WERI-Rb-1 (cell line): ENCODE results near the gene NINJ2.
A peak's percentile ranks its signal among the peaks of the same experiment; 100 is the strongest.

Source experiments
- DNase-seq: peaks from one replicate; pipeline ENCODE4 v3.0.0-alpha.2; 2020
- H3K27ac ChIP-seq: fragments of 250-450 bp; sonication (Bioruptor Pico); 2 replicates; pipeline ENCODE4 v1.5.1; 2020; ENCODE audit warnings: mild to moderate bottlenecking, moderate library complexity
- H3K27me3 ChIP-seq: fragments of 250-450 bp; sonication (Bioruptor Pico); 2 replicates; pipeline ENCODE4 v1.5.1; 2021; ENCODE audit warnings: mild to moderate bottlenecking, low read depth, moderate library complexity; ENCODE audit not compliant: insufficient read depth, severe bottlenecking
- H3K36me3 ChIP-seq: fragments of 250-450 bp; sonication (Bioruptor Pico); 2 replicates; pipeline ENCODE4 v1.5.1; 2020; ENCODE audit warnings: mild to moderate bottlenecking, moderate library complexity
- H3K4me3 ChIP-seq: 2 replicates; pipeline ENCODE4 v1.5.1; 2011; ENCODE audit warnings: low read depth, mild to moderate bottlenecking, control low read depth, low read length
- H3K9me3 ChIP-seq: fragments of 250-450 bp; sonication (Bioruptor Pico); 2 replicates; pipeline ENCODE4 v1.5.1; 2021; ENCODE audit warnings: mild to moderate bottlenecking, moderate library complexity; ENCODE audit not compliant: severe bottlenecking
- CTCF ChIP-seq: IDR thresholded peaks from 2 replicates; pipeline ENCODE4 v1.5.1; 2011; ENCODE audit warnings: low read depth, mild to moderate bottlenecking, control low read depth, inconsistent platforms, low read length

Gene NINJ2

GRCh38 chr12:545835-546234 is 117.4 kb downstream of the NINJ2 start:
- Histone ChIP-seq H3K36me3 (no peaks in the 10 kb centered on the region; the same call in 1 of the 2 replicates), H3K27me3 (no peaks in the 10 kb centered on the region), H3K4me3 (no peak overlapping the region), H3K27ac (no peak overlapping the region), H3K9me3 (no peaks in the 10 kb centered on the region)
- no peak for DNase-seq
- no peak for TF ChIP-seq CTCF

DNA sequence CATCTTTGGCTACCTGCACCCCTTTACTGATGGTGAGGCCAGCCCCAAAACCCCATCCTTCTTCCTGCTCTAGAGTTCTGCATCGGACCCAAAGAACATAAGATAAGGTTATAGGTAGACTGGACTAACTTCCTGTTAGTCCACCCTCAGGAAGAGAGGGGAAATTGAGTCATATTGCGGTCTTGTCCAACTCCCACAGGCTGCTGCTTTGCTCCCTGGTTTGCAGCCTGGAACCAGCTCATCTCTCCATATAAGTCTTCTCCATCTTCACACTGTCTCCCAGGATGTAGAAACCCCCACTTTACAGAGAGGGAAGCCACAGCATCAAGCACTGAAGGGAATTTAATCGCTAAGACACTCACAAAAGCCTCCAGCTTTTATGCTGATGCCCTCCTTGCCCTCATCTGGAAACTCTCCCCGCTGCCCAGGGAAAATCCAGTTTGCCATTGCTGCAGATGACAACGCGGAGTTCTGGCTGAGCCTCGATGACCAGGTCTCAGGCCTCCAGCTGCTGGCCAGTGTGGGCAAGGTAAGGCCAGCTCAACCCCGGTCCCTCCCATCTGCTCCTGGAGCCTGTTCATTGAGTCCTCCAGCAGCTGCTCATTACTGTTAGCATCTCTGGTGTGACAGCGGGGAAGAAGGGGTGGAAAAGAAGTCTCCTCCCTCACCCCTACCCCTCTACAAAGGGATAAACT is 118.2 kb downstream of the NINJ2 start:
- no peak overlapping the region for H3K27ac ChIP-seq
- no peak for TF ChIP-seq CTCF
- H3K9me3 ChIP-seq: no peaks in the 10 kb centered on the region
- no peak for DNase-seq
- no peak overlapping the region for H3K4me3 ChIP-seq
- H3K36me3 ChIP-seq: no peaks in the 10 kb centered on the region; the same call in 1 of the 2 replicates
- no peaks in the 10 kb centered on the region for H3K27me3 ChIP-seq

GRCh38 chr12:544142-544541 is 119.1 kb downstream of the NINJ2 start:
- DNase-seq: no peak

GRCh38 chr12:543114-543451 is 120.2 kb downstream of the NINJ2 start:
- H3K4me3 ChIP-seq: no peak overlapping the region
- DNase-seq: no peak
- H3K27ac ChIP-seq: peak overlapping the region; percentile 54; the same call in 1 of the 2 replicates
- H3K27me3 ChIP-seq: no peaks in the 10 kb centered on the region
- H3K9me3 ChIP-seq: no peaks in the 10 kb centered on the region
- TF ChIP-seq CTCF: no peak
- H3K36me3 ChIP-seq: no peaks in the 10 kb centered on the region

More at GRCh38 chr12:544142-544541, 119.1 kb downstream of the NINJ2 start:
- Histone ChIP-seq H3K27ac (no peak overlapping the region), H3K4me3 (no peak overlapping the region), H3K9me3 (no peaks in the 10 kb centered on the region), H3K27me3 (no peaks in the 10 kb centered on the region), H3K36me3 (no peaks in the 10 kb centered on the region)
- TF ChIP-seq CTCF: no peak

DNA sequence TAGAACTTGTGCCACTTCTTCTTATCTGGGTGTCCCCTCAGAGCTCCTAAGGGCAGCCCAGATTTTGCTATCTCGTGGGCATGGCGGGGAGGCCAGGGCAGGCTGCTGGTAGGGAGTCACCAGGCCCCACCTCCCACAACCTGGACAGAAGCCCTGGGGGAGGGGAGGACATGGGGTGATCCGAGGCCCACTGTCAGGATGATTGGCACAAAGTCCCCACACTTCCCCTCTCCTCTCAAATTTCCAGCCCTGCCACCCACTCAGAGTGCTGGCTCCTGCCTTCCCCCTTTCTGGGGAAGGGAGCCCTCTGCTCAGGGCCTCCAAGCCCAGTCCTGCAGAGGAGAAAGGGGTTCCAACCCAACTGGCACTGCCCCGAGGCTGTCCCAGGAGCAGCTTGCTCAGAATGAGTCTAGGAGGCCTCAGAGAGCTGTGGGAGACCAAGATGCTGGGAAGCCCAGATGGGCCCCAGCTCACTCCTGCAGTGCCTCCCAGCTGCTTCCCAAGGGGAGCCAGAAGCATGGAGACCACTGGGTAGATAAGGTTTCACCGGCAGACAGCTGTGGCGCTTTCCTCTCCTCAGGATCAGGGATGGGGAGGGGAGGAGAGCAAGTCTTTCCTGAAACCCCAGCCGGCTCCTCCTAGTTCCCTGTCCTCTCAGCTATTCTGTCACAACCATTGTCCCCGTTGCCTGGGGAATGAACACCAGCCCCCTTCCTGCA is 120.7 kb downstream of the NINJ2 start:
- peak; percentile 40 for DNase-seq
- Histone ChIP-seq H3K27me3 (no peaks in the 10 kb centered on the region), H3K36me3 (no peaks in the 10 kb centered on the region; the same call in 1 of the 2 replicates), H3K27ac (peak overlapping the region; percentile 54), H3K9me3 (no peaks in the 10 kb centered on the region), H3K4me3 (no peak overlapping the region)
- TF ChIP-seq CTCF: no peak
